HepG2 (cell line): ENCODE measurements around the gene EARS2. TPM values are rescaled to one million over a fixed set of nuclear protein-coding genes. Genes with fewer than 3 reads are reported as not detected.
A peak's percentile ranks its signal among the peaks of the same experiment; 100 is the strongest.

Source experiments
- CAMTA2 ChIP-seq: sonication (generic); formaldehyde crosslinking; IDR thresholded peaks from 2 replicates; pipeline ENCODE4 v1.4.0; 2020; ENCODE audit warnings: mild to moderate bottlenecking, missing genetic modification reagents, borderline replicate concordance
- HDAC1 ChIP-seq: sonication (generic); formaldehyde crosslinking; IDR thresholded peaks from 2 replicates; pipeline ENCODE4 v1.5.1; 2020; ENCODE audit warnings: mild to moderate bottlenecking, missing genetic modification reagents
- HNF4G ChIP-seq, 2 experiments: sonication (generic) in 1 of 2; formaldehyde crosslinking in 1 of 2; IDR thresholded peaks; 2 replicates each; pipeline versions ENCODE4 v1.4.0 to v1.6.1; 2011 to 2020; ENCODE audit warnings: borderline replicate concordance in 2 of 2, low read depth in 2 of 2, mild to moderate bottlenecking in 2 of 2, low read length in 1 of 2, missing genetic modification reagents in 1 of 2, moderate library complexity in 1 of 2
- HOXD1 ChIP-seq: sonication (generic); formaldehyde crosslinking; IDR thresholded peaks from 2 replicates; pipeline ENCODE4 v1.5.0; 2020; ENCODE audit warnings: missing genetic modification reagents
- NFE2L2 ChIP-seq: fragments of 150-350 bp; IDR thresholded peaks from 2 replicates; pipeline ENCODE4 v1.6.1; 2014; ENCODE audit warnings: low read length
- PHF20 ChIP-seq: sonication (generic); formaldehyde crosslinking; IDR thresholded peaks from 2 replicates; pipeline ENCODE4 v1.5.0; 2020; ENCODE audit warnings: mild to moderate bottlenecking, missing genetic modification reagents
- PHF21A ChIP-seq: sonication (generic); formaldehyde crosslinking; IDR thresholded peaks from 2 replicates; pipeline ENCODE4 v1.5.0; 2020; ENCODE audit warnings: mild to moderate bottlenecking, missing genetic modification reagents
- REPIN1 ChIP-seq: sonication (generic); formaldehyde crosslinking; IDR thresholded peaks from 2 replicates; pipeline ENCODE4 v1.8.0; 2022; ENCODE audit warnings: missing genetic modification reagents, low read depth, mild to moderate bottlenecking, borderline replicate concordance
- SATB2 ChIP-seq: sonication (generic); formaldehyde crosslinking; IDR thresholded peaks from 2 replicates; pipeline ENCODE4 v1.5.0; 2020; ENCODE audit warnings: missing genetic modification reagents
- SP140L ChIP-seq: sonication (generic); formaldehyde crosslinking; IDR thresholded peaks from 2 replicates; pipeline ENCODE4 v1.4.0; 2020; ENCODE audit warnings: missing genetic modification reagents, borderline replicate concordance
- ZNF326 ChIP-seq: sonication (generic); formaldehyde crosslinking; IDR thresholded peaks from 2 replicates; pipeline ENCODE4 v1.4.0; 2020; ENCODE audit warnings: missing genetic modification reagents, borderline replicate concordance
- ZNF441 ChIP-seq: sonication (generic); formaldehyde crosslinking; IDR thresholded peaks from 2 replicates; pipeline ENCODE4 v1.7.0; 2021; ENCODE audit warnings: missing genetic modification reagents, borderline replicate concordance
- polyA plus RNA-seq, 8 experiments: library from polyadenylated mRNA; depleted of rRNA in 3 of 8; stranded (reverse) in 7 of 8; unstranded in 1 of 8; fragments of >200 nt; fragmentation: Illumina TruSeq in 4 of 8; extraction: Trizol in 4 of 8; gene quantifications; 2 replicates each; pipeline versions ENCODE4 v1.2.1 to v1.2.3, GENCODE V29; 2011 to 2016; ENCODE audit warnings: low read depth in 4 of 8, missing spikeins in 1 of 8, mixed read lengths in 1 of 8; ENCODE audit not compliant: insufficient read depth in 1 of 8
- total RNA-seq, 5 experiments: library from RNA; depleted of rRNA; stranded (reverse); fragments of >200 nt; fragmentation: Illumina TruSeq; extraction: Trizol; gene quantifications; 2 replicates each; pipeline ENCODE4 v1.2.3, GENCODE V29; 2016; ENCODE audit warnings: low read depth in 1 of 5
- TF ChIP-seq, protein P1 (sequence below): sonication (generic); formaldehyde crosslinking; IDR thresholded peaks from 2 replicates; pipeline ENCODE4 v1.5.1; 2020; ENCODE audit warnings: mild to moderate bottlenecking, missing genetic modification reagents, moderate library complexity
- TF ChIP-seq, protein P2 (sequence below), 2 experiments: sonication (generic) in 1 of 2; formaldehyde crosslinking in 1 of 2; IDR thresholded peaks; 2 replicates each; pipeline versions ENCODE4 v1.6.1 to v1.9.0; 2014 to 2022; ENCODE audit warnings: antibody characterized with exemption in 1 of 2, borderline replicate concordance in 1 of 2, inconsistent platforms in 1 of 2, low read depth in 1 of 2, missing genetic modification reagents in 1 of 2
- TF ChIP-seq, protein P3 (sequence below): sonication (generic); formaldehyde crosslinking; IDR thresholded peaks from 2 replicates; pipeline ENCODE4 v1.5.0; 2020; ENCODE audit warnings: missing genetic modification reagents, mild to moderate bottlenecking, borderline replicate concordance
- TF ChIP-seq, protein P4 (sequence below): sonication (generic); formaldehyde crosslinking; IDR thresholded peaks from 2 replicates; pipeline ENCODE4 v1.5.1; 2020; ENCODE audit warnings: missing genetic modification reagents, mild to moderate bottlenecking, borderline replicate concordance

Gene EARS2
- total and polyA plus RNA-seq, 2 of the 13 experiments (the other 11 are each of a cell fraction or from before 2014, with no cell fraction given) = 49.4 to 80.4 TPM

DNA sequence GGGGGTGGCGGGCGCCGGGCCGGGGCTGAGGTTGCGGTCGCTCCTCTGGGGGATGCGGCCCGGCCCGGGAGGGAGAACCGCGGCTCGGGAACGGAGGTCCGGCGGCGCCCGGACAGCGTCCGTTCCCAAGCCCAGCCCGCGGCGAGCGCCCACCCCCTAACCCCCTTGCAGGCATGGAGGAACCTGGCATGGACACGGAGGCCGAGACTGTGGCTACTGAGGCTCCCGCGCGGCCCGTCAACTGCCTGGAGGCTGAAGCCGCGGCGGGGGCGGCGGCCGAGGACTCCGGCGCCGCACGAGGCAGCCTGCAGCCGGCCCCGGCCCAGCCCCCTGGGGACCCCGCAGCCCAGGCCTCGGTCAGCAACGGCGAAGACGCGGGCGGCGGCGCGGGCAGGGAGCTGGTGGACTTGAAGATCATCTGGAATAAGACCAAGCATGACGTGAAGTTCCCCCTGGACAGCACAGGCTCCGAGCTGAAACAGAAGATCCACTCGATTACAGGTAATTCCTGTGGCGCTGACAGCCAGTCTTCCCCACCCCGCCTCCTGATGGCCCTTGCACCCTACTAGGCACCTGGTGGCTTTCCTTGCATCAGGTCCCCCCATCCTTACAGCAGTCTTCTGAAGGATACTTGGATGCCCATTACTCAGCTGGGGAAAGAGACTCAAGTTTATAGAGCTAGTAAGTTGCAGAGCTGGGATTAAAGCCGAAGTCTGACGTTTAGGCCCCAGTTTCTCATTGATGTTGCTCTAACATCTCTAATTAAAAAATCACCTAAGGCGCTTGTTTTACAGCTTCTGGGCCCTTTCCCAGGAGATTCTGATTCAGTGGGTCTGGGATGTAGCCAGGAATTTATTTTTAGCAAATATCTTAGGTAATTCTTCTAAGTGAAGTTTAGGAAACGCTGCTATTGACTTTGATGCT lies 891 bp upstream of the EARS2 start (continued):
- TF ChIP-seq, protein P1, sequence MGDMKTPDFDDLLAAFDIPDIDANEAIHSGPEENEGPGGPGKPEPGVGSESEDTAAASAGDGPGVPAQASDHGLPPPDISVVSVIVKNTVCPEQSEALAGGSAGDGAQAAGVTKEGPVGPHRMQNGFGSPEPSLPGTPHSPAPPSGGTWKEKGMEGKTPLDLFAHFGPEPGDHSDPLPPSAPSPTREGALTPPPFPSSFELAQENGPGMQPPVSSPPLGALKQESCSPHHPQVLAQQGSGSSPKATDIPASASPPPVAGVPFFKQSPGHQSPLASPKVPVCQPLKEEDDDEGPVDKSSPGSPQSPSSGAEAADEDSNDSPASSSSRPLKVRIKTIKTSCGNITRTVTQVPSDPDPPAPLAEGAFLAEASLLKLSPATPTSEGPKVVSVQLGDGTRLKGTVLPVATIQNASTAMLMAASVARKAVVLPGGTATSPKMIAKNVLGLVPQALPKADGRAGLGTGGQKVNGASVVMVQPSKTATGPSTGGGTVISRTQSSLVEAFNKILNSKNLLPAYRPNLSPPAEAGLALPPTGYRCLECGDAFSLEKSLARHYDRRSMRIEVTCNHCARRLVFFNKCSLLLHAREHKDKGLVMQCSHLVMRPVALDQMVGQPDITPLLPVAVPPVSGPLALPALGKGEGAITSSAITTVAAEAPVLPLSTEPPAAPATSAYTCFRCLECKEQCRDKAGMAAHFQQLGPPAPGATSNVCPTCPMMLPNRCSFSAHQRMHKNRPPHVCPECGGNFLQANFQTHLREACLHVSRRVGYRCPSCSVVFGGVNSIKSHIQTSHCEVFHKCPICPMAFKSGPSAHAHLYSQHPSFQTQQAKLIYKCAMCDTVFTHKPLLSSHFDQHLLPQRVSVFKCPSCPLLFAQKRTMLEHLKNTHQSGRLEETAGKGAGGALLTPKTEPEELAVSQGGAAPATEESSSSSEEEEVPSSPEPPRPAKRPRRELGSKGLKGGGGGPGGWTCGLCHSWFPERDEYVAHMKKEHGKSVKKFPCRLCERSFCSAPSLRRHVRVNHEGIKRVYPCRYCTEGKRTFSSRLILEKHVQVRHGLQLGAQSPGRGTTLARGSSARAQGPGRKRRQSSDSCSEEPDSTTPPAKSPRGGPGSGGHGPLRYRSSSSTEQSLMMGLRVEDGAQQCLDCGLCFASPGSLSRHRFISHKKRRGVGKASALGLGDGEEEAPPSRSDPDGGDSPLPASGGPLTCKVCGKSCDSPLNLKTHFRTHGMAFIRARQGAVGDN (CRISPR knock-in tag) = no peak; the same call in 1 of the 2 replicates
- TF ChIP-seq, protein P2, sequence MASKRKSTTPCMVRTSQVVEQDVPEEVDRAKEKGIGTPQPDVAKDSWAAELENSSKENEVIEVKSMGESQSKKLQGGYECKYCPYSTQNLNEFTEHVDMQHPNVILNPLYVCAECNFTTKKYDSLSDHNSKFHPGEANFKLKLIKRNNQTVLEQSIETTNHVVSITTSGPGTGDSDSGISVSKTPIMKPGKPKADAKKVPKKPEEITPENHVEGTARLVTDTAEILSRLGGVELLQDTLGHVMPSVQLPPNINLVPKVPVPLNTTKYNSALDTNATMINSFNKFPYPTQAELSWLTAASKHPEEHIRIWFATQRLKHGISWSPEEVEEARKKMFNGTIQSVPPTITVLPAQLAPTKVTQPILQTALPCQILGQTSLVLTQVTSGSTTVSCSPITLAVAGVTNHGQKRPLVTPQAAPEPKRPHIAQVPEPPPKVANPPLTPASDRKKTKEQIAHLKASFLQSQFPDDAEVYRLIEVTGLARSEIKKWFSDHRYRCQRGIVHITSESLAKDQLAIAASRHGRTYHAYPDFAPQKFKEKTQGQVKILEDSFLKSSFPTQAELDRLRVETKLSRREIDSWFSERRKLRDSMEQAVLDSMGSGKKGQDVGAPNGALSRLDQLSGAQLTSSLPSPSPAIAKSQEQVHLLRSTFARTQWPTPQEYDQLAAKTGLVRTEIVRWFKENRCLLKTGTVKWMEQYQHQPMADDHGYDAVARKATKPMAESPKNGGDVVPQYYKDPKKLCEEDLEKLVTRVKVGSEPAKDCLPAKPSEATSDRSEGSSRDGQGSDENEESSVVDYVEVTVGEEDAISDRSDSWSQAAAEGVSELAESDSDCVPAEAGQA (IDR thresholded peaks at IDR 0.05; ENCODE audit: low read depth) = no peak
- TF ChIP-seq, protein P2 (CRISPR knock-in tag; IDR thresholded peaks at IDR 0.05; ENCODE audit: borderline replicate concordance) = no peak
- TF ChIP-seq ZNF326 (CRISPR knock-in tag) = no peak
- TF ChIP-seq ZNF441 (CRISPR knock-in tag) = no peak
- no peak for TF ChIP-seq SP140L
- no peak for TF ChIP-seq NFE2L2
- TF ChIP-seq CAMTA2 = no peak; the same call in 1 of the 2 replicates
- TF ChIP-seq, protein P3, sequence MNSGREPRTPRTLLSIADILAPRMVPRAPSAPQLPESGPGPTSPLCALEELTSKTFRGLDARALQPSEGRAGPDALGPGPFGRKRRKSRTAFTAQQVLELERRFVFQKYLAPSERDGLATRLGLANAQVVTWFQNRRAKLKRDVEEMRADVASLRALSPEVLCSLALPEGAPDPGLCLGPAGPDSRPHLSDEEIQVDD (CRISPR knock-in tag) = no peak; the same call in 1 of the 2 replicates
- no peak for TF ChIP-seq PHF20 (CRISPR knock-in tag)
- TF ChIP-seq HOXD1 = no peak
- TF ChIP-seq PHF21A (CRISPR knock-in tag) = no peak
- TF ChIP-seq, protein P4, sequence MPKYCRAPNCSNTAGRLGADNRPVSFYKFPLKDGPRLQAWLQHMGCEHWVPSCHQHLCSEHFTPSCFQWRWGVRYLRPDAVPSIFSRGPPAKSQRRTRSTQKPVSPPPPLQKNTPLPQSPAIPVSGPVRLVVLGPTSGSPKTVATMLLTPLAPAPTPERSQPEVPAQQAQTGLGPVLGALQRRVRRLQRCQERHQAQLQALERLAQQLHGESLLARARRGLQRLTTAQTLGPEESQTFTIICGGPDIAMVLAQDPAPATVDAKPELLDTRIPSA (CRISPR knock-in tag) = no peak; the same call in 1 of the 2 replicates
- TF ChIP-seq REPIN1 = no peak
- no peak for TF ChIP-seq HNF4G (IDR thresholded peaks at IDR 0.05; ENCODE audit: borderline replicate concordance, low read depth, low read length)
- TF ChIP-seq HNF4G (CRISPR knock-in tag; IDR thresholded peaks at IDR 0.05; ENCODE audit: borderline replicate concordance, low read depth) = 0 out of 2 replicates have a peak, but pooled peaks have one; percentile 8
- no peak for TF ChIP-seq HDAC1
- TF ChIP-seq SATB2 (CRISPR knock-in tag) = no peak
